HEK293T (cell line): ENCODE measurements around the gene MAPK1.

Experiments used
- BHLHE40 ChIP-seq: fragments of 450-650 bp; IDR thresholded peaks from 2 replicates; pipeline ENCODE4 v1.6.1; 2016; ENCODE audit warnings: mild to moderate bottlenecking, moderate library complexity, borderline replicate concordance
- FOXK2 ChIP-seq: fragments of 450-650 bp; IDR thresholded peaks from 2 replicates; pipeline ENCODE4 v1.6.1; 2016; ENCODE audit warnings: mild to moderate bottlenecking
- SP1 ChIP-seq: fragments of 450-650 bp; IDR thresholded peaks from 2 replicates; pipeline ENCODE4 v1.6.1; 2017
- SUZ12 ChIP-seq: fragments of 450-650 bp; IDR thresholded peaks from 2 replicates; pipeline ENCODE4 v1.6.1; 2016; ENCODE audit warnings: mild to moderate bottlenecking
- ZNF384 ChIP-seq: fragments of 450-650 bp; IDR thresholded peaks from 2 replicates; pipeline ENCODE4 v1.6.1; 2016

DNA sequence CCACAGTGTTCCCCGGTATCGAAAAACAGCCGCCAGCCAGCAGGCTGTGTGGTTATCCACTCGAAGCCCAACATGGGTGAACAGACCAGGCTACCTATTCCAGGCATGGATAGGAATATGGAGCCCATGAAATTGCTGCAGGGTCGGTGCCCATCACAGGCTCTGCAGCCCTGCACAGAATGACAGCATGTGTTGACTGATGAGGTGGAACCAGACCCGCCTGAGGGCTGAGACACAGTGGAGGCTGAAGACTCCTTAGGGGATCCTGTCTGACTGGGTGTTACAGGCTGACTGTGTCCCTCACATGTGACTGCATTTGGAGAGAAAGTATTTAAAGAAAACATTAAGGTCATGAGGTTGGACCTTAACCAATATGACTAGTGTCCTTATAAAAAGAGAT is 125.7 kb downstream of the MAPK1 start:
- TF ChIP-seq ZNF384 (no peak), BHLHE40 (no peak), SP1 (no peak), FOXK2 (no peak), SUZ12 (no peak)
